Activated T-cell treated with anti-CD3 and anti-CD28 coated beads, Interleukin-2, amount 50 U/mL, for 24 hours (primary cell): ENCODE measurements around the gene C2orf72.
A peak's percentile ranks its signal among the peaks of the same experiment; 100 is the strongest.
"Not testable (repeated sequence)": the region's sequence is repeated elsewhere in the genome, so short reads cannot be mapped to it uniquely, and the experiment has no call there.

Experiments used
- DNase-seq: peaks from one replicate; pipeline ENCODE4 v3.0.0-alpha.2; 2020
- H3K27ac Mint-ChIP-seq: 2 replicates; pipeline ENCODE4 v1.8.0; 2020; ENCODE audit warnings: mild to moderate bottlenecking, mixed read lengths
- H3K27me3 Mint-ChIP-seq: 2 replicates; pipeline ENCODE4 v1.8.0; 2020; ENCODE audit warnings: mixed read lengths
- H3K36me3 Mint-ChIP-seq: 2 replicates; pipeline ENCODE4 v1.8.0; 2020; ENCODE audit warnings: low read depth, mixed read lengths
- H3K4me1 Mint-ChIP-seq: 2 replicates; pipeline ENCODE4 v1.8.0; 2020; ENCODE audit warnings: low read depth, mixed read lengths
- H3K4me3 Mint-ChIP-seq: 2 replicates; pipeline ENCODE4 v1.8.0; 2020; ENCODE audit warnings: mild to moderate bottlenecking, moderate library complexity, mixed read lengths
- H3K9me3 Mint-ChIP-seq: 2 replicates; pipeline ENCODE4 v1.8.0; 2020; ENCODE audit warnings: mixed read lengths

The C2orf72 gene

DNA sequence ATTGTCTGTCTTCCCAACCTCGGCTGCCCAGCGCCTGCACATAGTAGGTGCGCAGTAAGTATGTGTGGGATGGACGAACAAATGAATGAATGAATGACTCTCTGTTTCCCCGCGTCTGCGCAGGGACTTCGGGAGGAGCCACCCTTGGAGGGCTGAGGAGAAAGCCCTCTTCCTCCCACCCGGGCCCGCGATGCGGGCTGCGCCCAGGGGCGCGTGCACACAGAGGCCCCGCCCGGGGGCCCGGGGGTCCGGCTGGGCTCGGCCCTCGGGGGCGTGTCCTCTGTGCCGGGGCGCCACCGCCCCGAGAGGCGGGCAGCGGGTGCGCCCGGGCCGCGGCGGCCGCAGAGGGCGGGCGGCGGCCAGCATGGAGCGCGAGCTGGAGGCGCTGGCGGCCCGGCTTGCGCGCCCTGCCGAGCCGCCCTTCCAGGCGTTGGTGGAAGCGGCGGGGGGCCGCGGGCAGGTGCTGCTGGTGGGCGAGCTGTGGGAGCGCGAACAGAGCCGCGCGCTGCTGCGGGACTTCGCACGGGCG lies at the start of gene C2orf72:
Gene C2orf72 (plus strand): TSS at position 322 of the 529 bp plus-strand sequence. CDS start 43 bp downstream, at position 365.
- no peaks in the 10 kb centered on the region for H3K36me3 Mint-ChIP-seq
- H3K27ac Mint-ChIP-seq = no peak within 1 kb of the TSS
- H3K27me3 Mint-ChIP-seq = peaks cover 73% of the 10 kb centered on the region
- H3K4me3 Mint-ChIP-seq = peak within 1 kb of the TSS; percentile 50
- peaks cover 2% of the 10 kb centered on the region for H3K4me1 Mint-ChIP-seq
- DNase-seq = no peak
- H3K9me3 Mint-ChIP-seq = no peaks in the 10 kb centered on the region

DNA sequence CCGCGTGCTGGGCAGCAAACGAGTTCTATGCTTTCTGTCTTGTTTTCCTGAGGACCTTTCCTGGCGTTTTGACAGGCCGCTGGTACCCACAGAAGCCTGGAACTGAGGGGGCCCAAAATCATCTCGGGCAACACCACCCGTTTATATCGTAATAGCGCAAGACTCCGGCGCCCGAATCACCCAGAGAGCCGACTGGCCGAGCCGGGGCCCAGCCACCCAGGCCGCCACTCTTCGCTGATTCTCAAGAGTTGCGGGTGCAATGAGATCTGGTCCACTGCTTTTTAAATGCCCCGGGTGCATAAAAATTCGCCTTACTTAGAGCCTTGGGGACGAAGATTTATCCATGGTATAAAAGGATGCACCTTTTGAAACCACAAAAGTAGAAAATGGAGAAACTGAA lies 47.6 kb upstream of the C2orf72 start:
- H3K27ac Mint-ChIP-seq = no peak overlapping the region
- peaks cover 23% of the 10 kb centered on the region for H3K4me1 Mint-ChIP-seq
- H3K36me3 Mint-ChIP-seq = no peaks in the 10 kb centered on the region
- H3K4me3 Mint-ChIP-seq = no peak overlapping the region
- peaks cover 54% of the 10 kb centered on the region for H3K27me3 Mint-ChIP-seq
- no peaks in the 10 kb centered on the region for H3K9me3 Mint-ChIP-seq
- no peak for DNase-seq

DNA sequence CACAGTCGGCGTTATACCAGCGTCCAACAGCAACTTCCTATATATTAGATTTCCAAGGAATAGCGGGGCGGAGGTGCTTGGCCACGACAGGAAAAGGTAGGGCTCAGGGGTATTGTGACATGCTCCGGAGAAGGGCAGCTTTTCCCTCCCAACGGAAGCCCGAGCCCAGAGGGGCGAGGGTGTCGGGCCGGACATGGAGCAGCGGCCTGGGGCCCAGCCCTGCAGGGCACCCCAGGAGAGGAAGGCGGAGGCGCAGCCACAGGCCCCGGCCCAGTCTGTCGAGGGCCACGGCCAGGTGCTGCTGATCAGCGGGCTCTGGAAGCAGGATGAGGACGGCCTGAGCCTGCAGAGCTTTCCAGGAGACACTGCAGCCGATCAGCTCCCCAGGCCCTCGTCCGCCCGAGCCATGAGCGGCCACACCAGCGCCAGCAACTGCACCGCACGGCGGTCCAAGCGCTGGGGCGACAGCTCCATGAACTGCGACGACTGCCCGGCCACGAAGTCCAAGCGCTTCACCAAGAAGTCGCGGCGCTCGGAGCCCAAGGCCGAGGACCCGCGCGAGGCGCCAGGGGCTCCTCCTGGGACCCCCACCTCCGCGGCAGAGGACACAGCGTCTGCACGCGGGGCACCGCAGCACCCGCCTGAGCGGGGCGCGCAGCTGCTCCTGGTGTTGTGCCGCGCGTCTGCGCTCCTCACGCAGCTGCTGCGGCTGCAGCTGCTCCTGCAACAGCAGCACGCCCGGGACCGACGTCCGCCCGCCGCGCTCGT lies 47.0 kb upstream of the C2orf72 start:
- no peaks in the 10 kb centered on the region for H3K36me3 Mint-ChIP-seq
- H3K27me3 Mint-ChIP-seq = peaks cover 56% of the 10 kb centered on the region
- no peak overlapping the region for H3K27ac Mint-ChIP-seq
- peaks cover 17% of the 10 kb centered on the region for H3K4me1 Mint-ChIP-seq
- DNase-seq = no peak
- no peaks in the 10 kb centered on the region for H3K9me3 Mint-ChIP-seq
- no peak overlapping the region for H3K4me3 Mint-ChIP-seq

DNA sequence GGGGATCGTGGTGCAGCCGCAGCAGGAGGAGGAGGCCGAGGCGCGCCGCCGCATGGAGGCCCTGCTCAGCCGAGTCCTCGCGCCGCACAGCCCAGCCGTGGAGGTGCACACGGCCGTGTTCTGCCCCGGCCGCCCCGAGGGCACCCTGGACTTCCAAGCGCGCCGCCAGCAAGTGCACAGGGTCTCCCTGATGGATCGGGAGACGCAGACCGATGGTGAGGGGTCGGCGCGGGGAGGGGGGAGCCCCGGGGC lies 46.5 kb upstream of the C2orf72 start:
- no peak overlapping the region for H3K4me3 Mint-ChIP-seq
- H3K36me3 Mint-ChIP-seq = no peaks in the 10 kb centered on the region
- H3K27ac Mint-ChIP-seq = no peak overlapping the region
- peaks cover 60% of the 10 kb centered on the region for H3K27me3 Mint-ChIP-seq
- no peak for DNase-seq
- peaks cover 12% of the 10 kb centered on the region for H3K4me1 Mint-ChIP-seq
- no peaks in the 10 kb centered on the region for H3K9me3 Mint-ChIP-seq

DNA sequence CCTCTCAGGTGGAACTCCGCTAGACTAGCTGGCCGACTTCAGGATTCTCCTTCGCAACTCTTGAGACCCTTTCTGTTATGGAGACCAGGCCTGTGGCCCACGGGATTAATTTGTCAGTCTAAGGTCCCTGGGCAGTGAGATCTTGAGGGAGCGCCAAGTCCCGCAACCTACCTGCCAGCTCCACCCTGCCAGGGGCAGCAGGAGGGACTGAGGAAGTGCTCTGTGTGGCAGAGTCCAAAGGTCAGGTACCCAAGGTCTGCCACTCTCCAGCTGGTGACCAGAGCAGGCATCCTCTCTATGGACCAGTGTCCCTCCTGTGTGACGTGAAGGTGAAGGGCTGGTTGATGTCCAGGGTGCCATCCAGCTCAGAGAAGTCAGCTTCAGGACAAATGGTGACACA lies 45.7 kb upstream of the C2orf72 start:
- H3K27me3 Mint-ChIP-seq = peaks cover 66% of the 10 kb centered on the region
- H3K27ac Mint-ChIP-seq = no peak overlapping the region
- no peak for DNase-seq
- H3K9me3 Mint-ChIP-seq = peaks cover under 1% of the 10 kb centered on the region
- H3K4me1 Mint-ChIP-seq = peaks cover 6% of the 10 kb centered on the region
- no peak overlapping the region for H3K4me3 Mint-ChIP-seq
- H3K36me3 Mint-ChIP-seq = no peaks in the 10 kb centered on the region

DNA sequence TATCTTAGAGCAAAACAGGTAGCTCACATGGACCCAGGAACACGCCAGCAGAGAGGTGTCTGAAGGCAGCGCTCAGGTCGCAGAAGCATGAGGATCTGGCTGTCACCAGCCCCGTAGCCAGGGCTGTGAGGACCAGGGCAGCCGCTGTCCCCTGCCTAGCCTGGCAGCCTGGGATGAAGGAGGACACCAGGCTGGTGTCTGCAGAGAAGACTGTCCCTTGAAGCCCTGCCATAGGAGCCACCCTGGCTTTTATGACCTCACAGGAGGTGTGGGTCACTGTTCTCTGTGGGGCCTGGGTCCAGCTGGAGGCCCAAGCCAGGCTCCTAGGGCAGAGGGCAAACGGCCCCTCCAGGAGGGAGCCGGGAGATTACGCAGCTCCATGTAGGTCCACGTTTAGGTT lies 41.5 kb upstream of the C2orf72 start, which contains the start of gene SPATA3:
Gene SPATA3 (plus strand): TSS at position 301 of the 400 bp plus-strand sequence. CDS start 113 bp downstream, outside the sequence.
- Mint-ChIP-seq H3K27me3 (peaks cover 84% of the 10 kb centered on the region), H3K4me3 (no peak within 1 kb of the TSS), H3K36me3 (no peaks in the 10 kb centered on the region), H3K9me3 (peaks cover 6% of the 10 kb centered on the region), H3K27ac (no peak within 1 kb of the TSS), H3K4me1 (no peaks in the 10 kb centered on the region)
- no peak for DNase-seq

DNA sequence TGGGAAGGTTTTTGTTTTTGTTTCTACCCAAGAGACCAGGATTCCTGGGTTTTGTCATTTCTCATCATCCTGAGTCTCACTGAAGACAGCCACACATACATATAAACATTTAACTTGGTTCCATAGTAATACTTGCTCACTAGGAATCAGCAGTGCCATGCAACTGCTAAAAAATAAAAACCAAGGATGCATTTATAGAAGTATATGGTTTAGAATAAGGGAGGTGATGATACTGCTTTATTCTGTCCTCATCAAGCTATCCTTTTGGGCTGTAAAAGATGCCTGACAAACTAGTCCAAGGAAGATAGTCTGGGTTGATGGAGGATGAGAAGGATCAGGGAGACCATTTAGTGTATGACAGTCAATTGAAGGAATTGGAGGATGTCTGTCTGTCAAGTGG lies 40.7 kb upstream of the C2orf72 start:
- H3K4me1 Mint-ChIP-seq = no peaks in the 10 kb centered on the region
- H3K27me3 Mint-ChIP-seq = peaks cover 87% of the 10 kb centered on the region
- H3K9me3 Mint-ChIP-seq = peaks cover 6% of the 10 kb centered on the region
- no peaks in the 10 kb centered on the region for H3K36me3 Mint-ChIP-seq
- DNase-seq = no peak
- H3K4me3 Mint-ChIP-seq = no peak overlapping the region
- no peak overlapping the region for H3K27ac Mint-ChIP-seq

DNA sequence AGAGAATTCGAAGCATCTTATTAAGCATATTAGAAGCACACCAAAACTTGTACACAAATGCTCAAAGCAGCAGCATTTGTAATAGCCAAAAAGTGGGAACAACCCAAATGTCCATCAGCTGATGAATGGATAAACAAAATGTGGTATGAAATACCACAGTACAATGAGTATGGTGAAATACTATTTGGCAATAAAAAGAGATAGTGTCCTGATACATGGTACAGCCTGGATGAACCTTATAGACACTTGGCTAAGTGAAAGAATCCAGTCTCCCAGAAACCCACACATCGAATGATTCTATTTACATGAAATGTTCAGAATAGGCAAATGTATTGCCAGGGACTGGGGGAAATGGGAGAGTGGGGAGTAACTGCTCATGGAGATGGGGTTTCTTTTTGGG lies 38.4 kb upstream of the C2orf72 start:
- H3K4me1 Mint-ChIP-seq = no peaks in the 10 kb centered on the region
- no peak for DNase-seq
- no peak overlapping the region for H3K4me3 Mint-ChIP-seq
- H3K27ac Mint-ChIP-seq = no peak overlapping the region
- H3K27me3 Mint-ChIP-seq = peaks cover 77% of the 10 kb centered on the region
- peaks cover 6% of the 10 kb centered on the region for H3K9me3 Mint-ChIP-seq
- H3K36me3 Mint-ChIP-seq = no peaks in the 10 kb centered on the region

DNA sequence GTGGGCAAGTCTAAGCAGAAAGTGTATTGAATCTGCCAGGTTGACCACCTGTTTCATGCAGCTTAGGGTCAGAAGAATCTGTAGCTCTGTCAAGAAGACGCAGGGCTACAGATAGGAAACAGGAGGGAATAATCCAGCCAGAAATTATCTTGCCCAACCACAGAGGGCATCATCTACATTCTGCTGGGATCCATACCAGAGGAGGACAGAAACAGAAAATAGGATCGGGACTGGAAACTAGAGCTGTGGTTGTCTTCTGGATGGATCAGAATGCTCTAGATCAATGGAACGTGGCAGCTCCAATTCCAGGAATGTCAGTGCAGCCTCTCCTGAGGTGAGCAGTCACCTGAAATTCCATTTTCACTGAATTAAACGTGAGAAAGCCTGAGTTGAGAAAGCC lies 37.8 kb upstream of the C2orf72 start:
- DNase-seq = no peak
- no peak overlapping the region for H3K4me3 Mint-ChIP-seq
- no peaks in the 10 kb centered on the region for H3K36me3 Mint-ChIP-seq
- H3K9me3 Mint-ChIP-seq = peaks cover 6% of the 10 kb centered on the region
- H3K27me3 Mint-ChIP-seq = peaks cover 71% of the 10 kb centered on the region
- H3K27ac Mint-ChIP-seq = no peak overlapping the region
- no peaks in the 10 kb centered on the region for H3K4me1 Mint-ChIP-seq

DNA sequence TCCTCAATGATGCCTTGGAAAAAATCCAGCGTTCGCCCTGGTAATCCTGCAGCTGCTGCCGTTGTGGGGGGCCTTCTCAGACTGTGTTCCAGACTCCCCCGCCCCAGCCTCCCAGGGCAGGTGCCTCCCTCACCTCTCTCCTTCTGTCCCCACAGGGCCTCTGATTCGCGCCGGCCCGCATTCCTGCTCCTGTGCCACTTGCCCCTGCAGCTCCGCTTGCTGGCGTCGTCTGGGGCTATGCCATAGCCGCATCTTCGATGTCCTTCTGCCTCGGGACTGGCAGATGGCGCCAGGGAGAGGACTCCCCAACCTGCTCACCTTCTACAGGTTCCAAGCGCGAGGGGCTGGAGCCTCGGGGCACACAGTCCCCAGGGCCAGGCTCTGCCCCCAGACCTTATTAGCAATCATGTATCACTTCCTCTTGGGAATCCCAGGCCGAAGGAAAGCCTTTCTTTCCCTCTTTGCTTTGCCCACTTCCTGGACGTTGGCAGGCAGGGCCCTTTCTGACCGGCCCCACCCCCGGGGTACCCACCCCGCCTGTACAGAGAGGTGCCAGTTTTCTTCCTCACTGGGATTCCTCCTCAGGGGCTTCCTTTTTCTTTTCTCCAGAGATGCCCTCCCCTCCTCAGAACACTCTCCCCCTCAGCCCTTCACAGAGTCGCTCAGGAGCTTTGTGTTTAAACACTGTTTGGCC lies 37.0 kb upstream of the C2orf72 start:
- Mint-ChIP-seq H3K9me3 (peaks cover 14% of the 10 kb centered on the region), H3K36me3 (no peaks in the 10 kb centered on the region), H3K4me3 (no peak overlapping the region), H3K4me1 (no peaks in the 10 kb centered on the region), H3K27me3 (peaks cover 66% of the 10 kb centered on the region), H3K27ac (no peak overlapping the region)
- no peak for DNase-seq

DNA sequence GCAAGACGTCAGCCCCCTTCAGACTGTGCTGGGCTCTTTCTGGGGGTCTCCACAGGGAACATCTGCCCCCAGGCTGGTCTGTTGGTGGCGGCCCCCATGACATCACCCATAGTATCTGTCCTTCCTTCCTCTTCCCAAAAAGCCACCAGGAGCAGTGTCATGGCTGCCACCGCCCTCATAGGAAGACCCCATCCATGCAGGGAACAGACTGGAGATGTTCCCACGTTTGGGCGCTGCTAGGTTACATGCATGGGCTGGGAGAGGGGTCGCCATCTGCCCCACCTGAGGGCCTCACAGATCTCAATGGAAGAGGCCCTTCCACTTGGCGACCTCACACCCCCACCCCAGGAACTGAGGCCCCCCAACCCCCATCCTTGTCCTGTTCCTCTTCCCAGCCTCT lies 36.3 kb upstream of the C2orf72 start:
- Mint-ChIP-seq H3K9me3 (peaks cover 16% of the 10 kb centered on the region), H3K4me1 (no peaks in the 10 kb centered on the region), H3K27ac (no peak overlapping the region), H3K36me3 (no peaks in the 10 kb centered on the region), H3K4me3 (no peak overlapping the region), H3K27me3 (peaks cover 61% of the 10 kb centered on the region)
- DNase-seq = no peak

DNA sequence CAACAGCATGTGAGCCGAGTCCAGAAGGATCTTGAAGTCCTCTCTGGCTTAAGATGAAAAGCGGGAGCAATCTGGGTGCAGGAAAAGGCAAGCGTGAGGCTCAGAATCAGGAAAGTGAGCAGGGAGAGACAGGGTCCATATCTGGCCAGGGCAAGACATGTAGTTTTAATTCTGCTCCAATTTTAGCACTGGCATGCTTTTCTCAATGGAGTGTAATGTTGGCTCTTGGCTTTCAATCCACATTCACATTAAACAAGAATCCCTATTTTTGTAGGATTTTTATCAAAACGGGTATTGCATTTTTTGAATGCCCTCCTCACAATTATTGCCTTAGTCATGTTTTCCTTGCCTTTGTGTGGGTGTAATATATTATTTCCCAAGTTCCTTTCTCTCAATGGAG lies 35.4 kb upstream of the C2orf72 start:
- DNase-seq = no peak
- H3K27ac Mint-ChIP-seq = no peak overlapping the region
- peaks cover 53% of the 10 kb centered on the region for H3K27me3 Mint-ChIP-seq
- no peaks in the 10 kb centered on the region for H3K4me1 Mint-ChIP-seq
- peaks cover 12% of the 10 kb centered on the region for H3K9me3 Mint-ChIP-seq
- H3K4me3 Mint-ChIP-seq = no peak overlapping the region
- H3K36me3 Mint-ChIP-seq = no peaks in the 10 kb centered on the region

DNA sequence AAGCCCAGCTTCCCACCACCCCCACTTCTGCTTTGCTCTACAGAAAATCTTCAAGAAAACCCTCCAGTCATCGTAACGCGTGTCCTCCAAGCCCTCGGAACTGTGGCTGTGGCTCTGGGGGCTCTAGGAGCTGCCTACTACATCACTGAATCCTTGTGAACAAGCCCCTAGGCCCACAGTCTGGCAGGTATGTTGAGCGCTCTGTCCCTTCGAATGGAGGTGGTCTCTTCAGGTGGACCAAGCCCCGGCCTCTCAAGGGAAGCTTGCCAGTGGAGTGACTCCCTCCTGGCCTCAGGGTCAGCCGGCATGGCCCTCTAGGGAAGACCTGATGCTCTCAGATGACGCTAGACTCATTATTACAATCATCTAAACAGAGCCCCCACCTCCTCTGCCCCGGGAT lies 34.7 kb upstream of the C2orf72 start:
- no peak for DNase-seq
- H3K27ac Mint-ChIP-seq = no peak overlapping the region
- H3K27me3 Mint-ChIP-seq = peaks cover 50% of the 10 kb centered on the region
- no peaks in the 10 kb centered on the region for H3K36me3 Mint-ChIP-seq
- no peak overlapping the region for H3K4me3 Mint-ChIP-seq
- H3K9me3 Mint-ChIP-seq = peaks cover 10% of the 10 kb centered on the region
- H3K4me1 Mint-ChIP-seq = no peaks in the 10 kb centered on the region

DNA sequence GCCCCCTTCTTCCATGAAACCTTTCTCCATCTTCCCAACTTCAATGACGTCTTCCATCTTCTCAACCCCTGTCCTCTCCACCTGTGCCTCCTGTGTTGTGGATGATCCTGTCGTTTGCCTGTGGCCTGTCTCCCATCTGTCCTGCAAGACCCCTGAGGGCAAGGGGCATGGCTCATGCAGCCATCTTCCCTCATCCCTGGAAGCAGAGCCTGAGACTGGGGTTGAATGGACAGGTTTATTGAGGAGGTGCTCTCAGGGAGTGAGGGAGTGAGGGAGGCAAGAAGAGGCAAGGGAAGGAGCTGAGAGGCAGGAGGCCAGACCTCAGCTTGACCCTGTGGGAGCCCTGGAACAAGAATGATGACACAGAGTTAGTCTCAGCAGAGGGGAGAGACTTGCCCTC lies 34.1 kb upstream of the C2orf72 start:
- DNase-seq = no peak
- Mint-ChIP-seq H3K4me3 (no peak overlapping the region), H3K4me1 (no peaks in the 10 kb centered on the region), H3K9me3 (peaks cover 10% of the 10 kb centered on the region), H3K36me3 (no peaks in the 10 kb centered on the region), H3K27ac (no peak overlapping the region), H3K27me3 (peaks cover 46% of the 10 kb centered on the region)

DNA sequence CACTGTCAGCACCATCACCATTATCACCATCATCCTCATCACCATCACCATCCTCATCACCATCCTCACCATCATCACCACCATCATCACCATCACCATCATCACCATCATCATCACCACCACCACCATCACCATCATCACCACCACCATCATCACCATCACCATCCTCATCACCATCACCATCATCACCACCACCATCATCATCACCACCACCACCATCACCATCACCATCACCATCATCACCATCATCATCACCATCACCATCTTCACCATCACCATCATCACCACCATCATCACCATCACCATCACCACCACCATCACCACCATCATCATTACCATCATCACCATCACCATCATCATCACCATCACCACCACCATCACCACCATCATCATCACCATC lies 32.4 kb upstream of the C2orf72 start:
- H3K27ac Mint-ChIP-seq, H3K4me3 Mint-ChIP-seq, H3K4me1 Mint-ChIP-seq, H3K9me3 Mint-ChIP-seq, H3K36me3 Mint-ChIP-seq, DNase-seq: not testable (repeated sequence)
- H3K27me3 Mint-ChIP-seq = peaks cover 31% of the 10 kb centered on the region
